ENCODE results near the gene RAD23B.

RAD23B gene

GRCh38 chr9:107345327-107345726 lies 62.2 kb downstream of the RAD23B start:
- TF ChIP-seq CREB5 (CRISPR knock-in tag; IDR thresholded peaks at IDR 0.05; ENCODE audit: low read depth) = no peak
- no peak for TF ChIP-seq ZC3H10 (CRISPR knock-in tag; IDR thresholded peaks at IDR 0.05)
- no peak for TF ChIP-seq SNAI2 (CRISPR knock-in tag; IDR thresholded peaks at IDR 0.05)
- TF ChIP-seq ARNTL (CRISPR knock-in tag; IDR thresholded peaks at IDR 0.05; ENCODE audit: borderline replicate concordance, low read depth) = no peak
- TF ChIP-seq CSRNP3 (CRISPR knock-in tag; IDR thresholded peaks at IDR 0.05) = no peak
- TF ChIP-seq, protein P1, sequence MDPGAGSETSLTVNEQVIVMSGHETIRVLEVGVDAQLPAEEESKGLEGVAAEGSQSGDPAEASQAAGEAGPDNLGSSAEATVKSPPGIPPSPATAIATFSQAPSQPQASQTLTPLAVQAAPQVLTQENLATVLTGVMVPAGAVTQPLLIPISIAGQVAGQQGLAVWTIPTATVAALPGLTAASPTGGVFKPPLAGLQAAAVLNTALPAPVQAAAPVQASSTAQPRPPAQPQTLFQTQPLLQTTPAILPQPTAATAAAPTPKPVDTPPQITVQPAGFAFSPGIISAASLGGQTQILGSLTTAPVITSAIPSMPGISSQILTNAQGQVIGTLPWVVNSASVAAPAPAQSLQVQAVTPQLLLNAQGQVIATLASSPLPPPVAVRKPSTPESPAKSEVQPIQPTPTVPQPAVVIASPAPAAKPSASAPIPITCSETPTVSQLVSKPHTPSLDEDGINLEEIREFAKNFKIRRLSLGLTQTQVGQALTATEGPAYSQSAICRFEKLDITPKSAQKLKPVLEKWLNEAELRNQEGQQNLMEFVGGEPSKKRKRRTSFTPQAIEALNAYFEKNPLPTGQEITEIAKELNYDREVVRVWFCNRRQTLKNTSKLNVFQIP (CRISPR knock-in tag; IDR thresholded peaks at IDR 0.05; ENCODE audit: borderline replicate concordance, low read depth) = no peak
- no peak for TF ChIP-seq TOX (CRISPR knock-in tag; IDR thresholded peaks at IDR 0.05; ENCODE audit: borderline replicate concordance)
- TF ChIP-seq CSDC2 (CRISPR knock-in tag; IDR thresholded peaks at IDR 0.05) = no peak
- TF ChIP-seq ESRRG (CRISPR knock-in tag; IDR thresholded peaks at IDR 0.05) = no peak
- no peak for TF ChIP-seq TCF4 (CRISPR knock-in tag; IDR thresholded peaks at IDR 0.05; ENCODE audit: borderline replicate concordance)
- TF ChIP-seq ISL1 (CRISPR knock-in tag; IDR thresholded peaks at IDR 0.05) = no peak
- no peak for TF ChIP-seq PPARA (CRISPR knock-in tag; IDR thresholded peaks at IDR 0.05; ENCODE audit: borderline replicate concordance)
- TF ChIP-seq BACH2 (CRISPR knock-in tag; IDR thresholded peaks at IDR 0.05; ENCODE audit: borderline replicate concordance) = no peak
- no peak for TF ChIP-seq ZNF8 (CRISPR knock-in tag; IDR thresholded peaks at IDR 0.05)
- TF ChIP-seq ZFP30 (CRISPR knock-in tag; IDR thresholded peaks at IDR 0.05) = no peak
- no peak for ATAC-seq

GRCh38 chr9:107348836-107349235 lies 65.8 kb downstream of the RAD23B start:
- no peak for TF ChIP-seq SNAI2 (CRISPR knock-in tag; IDR thresholded peaks at IDR 0.05)
- no peak for TF ChIP-seq PATZ1 (CRISPR knock-in tag; IDR thresholded peaks at IDR 0.05; ENCODE audit: borderline replicate concordance)
- TF ChIP-seq, protein P1 (CRISPR knock-in tag; IDR thresholded peaks at IDR 0.05; ENCODE audit: borderline replicate concordance, low read depth) = no peak
- no peak for ATAC-seq

DNA sequence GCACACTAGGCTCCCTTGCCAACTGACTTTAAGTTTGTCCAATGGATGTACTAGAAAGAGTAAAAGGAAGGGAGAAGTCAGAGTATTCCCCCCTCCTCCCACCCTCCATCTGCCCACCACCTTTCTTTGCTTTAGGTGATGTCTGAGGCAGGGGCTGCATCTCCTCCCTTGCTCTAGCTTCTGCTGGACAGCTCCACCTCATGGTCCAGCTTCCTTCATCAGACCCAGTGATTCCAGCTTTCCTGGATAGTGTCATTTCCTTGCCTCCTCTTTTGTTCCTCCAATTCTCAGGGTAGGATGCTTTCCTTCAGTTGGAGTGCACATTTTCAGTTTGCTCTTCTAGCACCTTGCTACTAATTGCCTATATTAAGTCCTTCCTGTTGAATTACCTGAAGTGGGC lies 67.4 kb downstream of the RAD23B start:
- TF ChIP-seq OSR1 (CRISPR knock-in tag; IDR thresholded peaks at IDR 0.05) (no peak), ZFP30 (CRISPR knock-in tag; IDR thresholded peaks at IDR 0.05) (no peak), TCF4 (CRISPR knock-in tag; IDR thresholded peaks at IDR 0.05; ENCODE audit: borderline replicate concordance) (no peak), TOX (CRISPR knock-in tag; IDR thresholded peaks at IDR 0.05; ENCODE audit: borderline replicate concordance) (no peak)
- no peak for ATAC-seq

DNA sequence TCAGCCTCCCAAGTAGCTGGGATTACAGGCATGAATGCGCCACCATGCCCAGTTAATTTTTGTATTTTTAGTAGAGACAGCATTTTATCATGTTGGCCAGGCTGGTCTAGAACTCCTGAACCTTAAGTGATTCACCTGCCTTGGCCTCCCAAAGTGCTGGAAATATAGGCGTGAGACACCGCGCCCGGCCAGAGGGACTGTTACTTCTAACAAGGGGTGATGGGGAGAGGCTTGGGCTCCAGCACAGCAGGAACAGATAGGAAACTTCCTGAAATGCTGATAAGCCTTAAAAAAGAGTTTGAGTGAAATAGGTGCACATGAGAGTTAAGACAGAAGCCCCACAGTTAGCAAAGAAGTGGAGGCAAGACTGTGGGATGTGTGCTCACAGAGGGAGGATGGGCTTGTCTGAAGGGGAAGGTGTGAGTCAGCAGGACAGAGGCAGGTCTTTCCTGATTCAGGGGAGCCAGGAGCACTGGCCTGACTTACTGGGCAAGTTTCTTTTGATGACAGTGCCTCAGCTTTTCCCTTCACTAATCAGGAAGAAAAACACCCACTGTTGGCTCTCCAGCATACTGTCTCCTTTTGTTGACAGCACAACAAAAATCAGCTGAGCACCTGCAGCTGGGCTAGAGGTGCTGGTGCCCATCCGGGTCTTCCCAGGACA lies 68.4 kb downstream of the RAD23B start:
- no peak for TF ChIP-seq ISL1 (CRISPR knock-in tag; IDR thresholded peaks at IDR 0.05)
- TF ChIP-seq TSHZ2 (CRISPR knock-in tag; IDR thresholded peaks at IDR 0.05) = no peak
- no peak for TF ChIP-seq ESRRG (CRISPR knock-in tag; IDR thresholded peaks at IDR 0.05)
- no peak for TF ChIP-seq CSRNP3 (CRISPR knock-in tag; IDR thresholded peaks at IDR 0.05)
- TF ChIP-seq ZNF565 (CRISPR knock-in tag; conservative IDR thresholded peaks at IDR 0.05; ENCODE audit: low read depth) = no peak
- no peak for TF ChIP-seq ZFP3 (CRISPR knock-in tag; IDR thresholded peaks at IDR 0.05)
- TF ChIP-seq ARNTL (CRISPR knock-in tag; IDR thresholded peaks at IDR 0.05; ENCODE audit: borderline replicate concordance, low read depth) = no peak
- no peak for TF ChIP-seq BACH2 (CRISPR knock-in tag; IDR thresholded peaks at IDR 0.05; ENCODE audit: borderline replicate concordance)
- no peak for TF ChIP-seq ZFP30 (CRISPR knock-in tag; IDR thresholded peaks at IDR 0.05)
- no peak for TF ChIP-seq TOX (CRISPR knock-in tag; IDR thresholded peaks at IDR 0.05; ENCODE audit: borderline replicate concordance)
- no peak for TF ChIP-seq TCF4 (CRISPR knock-in tag; IDR thresholded peaks at IDR 0.05; ENCODE audit: borderline replicate concordance)
- TF ChIP-seq PPARA (CRISPR knock-in tag; IDR thresholded peaks at IDR 0.05; ENCODE audit: borderline replicate concordance) = no peak
- no peak for TF ChIP-seq SNAI2 (CRISPR knock-in tag; IDR thresholded peaks at IDR 0.05)
- no peak for TF ChIP-seq GLIS3 (CRISPR knock-in tag; IDR thresholded peaks at IDR 0.05)
- no peak for ATAC-seq
